ENCODE results near the gene TICAM1.
"Not testable (repeated sequence)": the region's sequence is repeated elsewhere in the genome, so short reads cannot be mapped to it uniquely, and the experiment has no call there.

The TICAM1 gene

DNA sequence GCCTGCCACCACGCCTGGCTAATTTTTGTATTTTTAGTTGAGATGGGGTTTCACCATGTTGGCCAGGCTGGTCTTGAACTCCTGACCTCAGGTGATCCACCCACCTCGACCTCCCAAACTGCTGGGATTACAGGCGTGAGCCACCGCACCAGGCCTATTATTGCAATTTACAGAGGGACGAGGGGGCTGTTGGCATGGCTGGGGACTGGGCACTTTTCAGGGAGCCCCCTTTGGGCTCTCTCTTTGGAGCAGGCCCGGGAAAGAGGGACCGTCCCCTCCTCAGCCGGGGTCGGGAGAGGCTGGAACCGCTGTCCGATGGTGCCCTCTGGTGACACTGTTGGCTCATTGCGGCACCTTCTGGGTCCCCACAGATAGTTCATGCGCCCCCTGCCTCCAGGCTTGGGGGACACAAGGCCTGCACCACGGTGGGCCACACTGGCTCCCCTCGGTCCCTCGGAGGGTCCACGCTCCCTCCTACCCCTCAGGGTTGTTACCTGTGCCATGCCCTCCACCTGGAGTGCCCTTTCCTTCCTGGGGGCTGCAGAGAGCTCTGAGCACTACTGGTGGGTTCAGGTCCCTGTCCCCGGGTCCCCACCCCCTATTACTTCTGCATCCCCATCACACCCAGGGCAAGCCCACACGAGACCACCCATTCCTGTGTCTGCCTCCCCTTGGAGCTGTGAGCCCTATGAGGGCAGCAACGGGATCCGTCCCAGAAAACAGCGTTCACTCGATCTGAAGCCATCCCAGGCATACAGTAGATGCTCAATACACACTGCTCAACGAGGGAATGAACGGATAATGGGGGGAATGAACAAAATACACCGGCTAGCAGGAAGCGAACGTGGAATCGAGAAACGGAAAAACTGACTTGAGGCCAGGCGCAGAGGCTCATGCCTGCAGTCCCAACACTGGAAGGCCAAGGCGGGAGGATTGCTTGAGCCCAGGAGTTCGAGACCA, 27.5 kb downstream of the TICAM1 start:
- DNase-seq: peak; percentile 69 to 71

DNA sequence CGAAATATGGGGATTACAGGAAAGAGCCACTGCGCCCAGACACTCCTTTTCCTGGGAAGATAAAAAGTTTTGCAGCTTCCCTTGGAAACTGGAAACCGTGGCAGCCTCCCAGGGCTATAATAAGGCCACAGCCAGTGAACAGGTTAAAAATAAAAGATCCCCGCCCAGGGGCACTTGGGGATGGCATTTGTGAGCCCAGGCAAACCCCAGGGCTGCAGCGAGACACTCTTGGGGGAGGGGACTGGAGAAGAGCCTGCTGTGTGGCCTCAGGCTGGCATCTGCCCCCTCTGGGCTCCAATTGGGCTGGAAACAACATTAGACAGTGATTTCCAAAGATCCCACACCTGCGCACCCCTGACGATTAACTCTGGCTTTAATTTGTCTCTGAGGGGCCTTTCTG, 28.8 kb downstream of the TICAM1 start:
- DNase-seq: no peak

DNA sequence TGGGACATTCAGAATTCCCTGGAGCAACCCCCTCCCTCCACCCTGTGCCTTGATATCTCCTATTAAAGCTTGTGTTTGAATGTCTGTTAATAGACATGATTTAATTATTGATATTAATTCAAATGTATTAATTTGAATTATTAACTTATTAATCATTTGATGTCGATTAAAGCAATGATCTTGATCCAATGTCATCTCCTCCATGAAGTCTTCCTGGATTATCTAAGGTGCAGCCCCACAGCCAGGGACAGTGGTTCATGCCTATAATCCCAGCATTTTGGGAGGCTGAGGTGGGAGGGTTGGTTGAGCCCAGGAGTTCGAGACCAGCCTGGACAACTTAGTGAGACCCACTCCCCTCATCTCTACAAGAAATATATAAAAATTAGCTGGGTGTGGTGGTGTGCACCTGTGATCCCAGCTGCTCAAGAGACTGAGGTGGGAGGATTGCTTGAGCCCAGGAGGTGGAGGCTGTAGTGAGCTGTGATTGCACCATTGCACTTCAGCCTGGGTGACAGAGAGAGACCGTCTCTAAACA, 30.4 kb downstream of the TICAM1 start:
- DNase-seq: no peak

DNA sequence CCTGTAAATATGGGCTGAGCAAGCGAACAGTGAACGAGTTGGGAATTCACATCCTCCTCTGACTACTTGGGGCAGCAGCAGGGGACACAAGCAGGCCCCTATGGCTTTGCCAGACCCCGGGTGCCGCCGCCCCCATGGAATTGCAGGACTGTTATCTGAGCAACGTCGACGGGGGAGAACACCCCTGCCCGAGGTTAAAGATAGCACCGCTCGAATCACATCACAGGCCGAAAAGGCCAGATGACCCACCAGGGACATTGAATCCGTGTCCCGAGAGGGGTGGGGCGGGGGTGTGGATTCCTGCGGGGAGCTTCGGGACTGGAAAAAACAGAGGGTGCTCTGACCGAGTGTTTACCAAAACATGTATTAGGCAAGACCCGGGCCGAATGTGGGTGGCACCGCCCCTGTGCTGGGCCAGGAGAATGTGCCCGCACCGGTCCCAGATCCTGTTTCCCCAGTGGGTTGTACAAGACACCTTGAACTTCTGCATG, 30.9 kb downstream of the TICAM1 start:
- DNase-seq: no peak

DNA sequence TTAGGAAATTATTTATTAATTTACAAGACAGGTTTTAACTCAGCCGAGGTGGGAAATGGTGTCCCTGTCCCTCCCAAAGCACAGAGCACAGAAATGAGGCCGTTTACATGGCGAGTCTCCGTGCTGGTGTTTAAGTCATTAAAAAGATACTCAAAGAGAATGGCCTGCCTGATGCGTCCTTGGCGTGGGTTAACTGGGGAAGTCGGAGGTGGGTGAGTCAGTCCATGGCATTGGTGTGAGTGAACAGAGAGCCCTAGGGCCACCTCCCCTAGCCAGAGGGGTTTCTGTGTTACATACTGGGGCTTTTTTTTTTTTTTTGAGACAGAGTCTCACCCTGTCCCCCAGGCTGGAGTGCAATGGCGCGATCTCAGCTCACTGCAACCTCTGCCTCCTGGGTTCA, 36.1 kb downstream of the TICAM1 start:
- no peak for DNase-seq

DNA sequence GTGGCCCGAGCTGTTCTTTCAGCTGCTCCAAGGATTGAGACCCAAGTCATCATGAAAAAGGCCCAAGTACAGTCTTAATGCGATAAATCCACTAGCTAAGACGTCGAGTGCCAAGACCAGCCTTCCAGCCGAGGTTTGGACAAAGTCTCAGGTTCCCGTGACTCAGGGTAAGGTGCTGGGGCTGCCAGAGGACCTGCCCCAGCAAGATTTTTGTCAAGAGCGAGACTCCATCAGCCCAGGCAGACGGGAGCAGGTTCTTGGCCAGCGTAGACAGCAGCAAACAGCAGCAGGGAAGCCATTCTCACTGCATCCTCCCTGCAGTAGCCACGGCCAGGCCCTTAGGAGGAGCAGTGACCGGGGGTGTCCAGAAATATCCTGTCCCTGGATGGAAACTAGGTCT, 36.5 kb downstream of the TICAM1 start:
- DNase-seq: no peak

DNA sequence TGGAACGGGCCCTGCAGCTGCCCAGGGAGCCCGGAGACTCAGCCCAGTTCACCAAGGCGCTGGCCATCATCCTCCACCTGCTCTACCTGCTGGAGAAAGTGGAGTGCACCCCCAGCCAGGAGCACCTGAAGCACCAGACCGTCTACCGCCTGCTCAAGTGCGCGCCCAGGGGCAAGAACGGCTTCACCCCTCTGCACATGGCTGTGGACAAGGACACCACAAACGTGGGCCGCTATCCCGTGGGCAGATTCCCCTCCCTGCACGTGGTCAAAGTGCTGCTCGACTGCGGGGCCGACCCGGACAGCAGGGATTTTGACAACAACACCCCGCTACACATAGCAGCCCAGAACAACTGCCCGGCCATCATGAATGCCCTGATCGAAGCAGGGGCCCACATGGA, 38.2 kb downstream of the TICAM1 start:
- not testable (repeated sequence) for DNase-seq

DNA sequence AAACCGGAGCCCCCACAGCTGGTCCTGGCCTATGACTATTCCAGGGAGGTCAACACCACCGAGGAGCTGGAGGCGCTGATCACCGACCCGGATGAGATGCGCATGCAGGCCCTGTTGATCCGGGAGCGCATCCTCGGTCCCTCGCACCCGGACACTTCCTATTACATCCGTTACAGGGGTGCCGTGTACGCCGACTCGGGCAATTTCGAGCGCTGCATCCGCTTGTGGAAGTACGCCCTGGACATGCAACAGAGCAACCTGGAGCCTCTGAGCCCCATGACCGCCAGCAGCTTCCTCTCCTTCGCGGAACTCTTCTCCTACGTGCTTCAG, 38.7 kb downstream of the TICAM1 start:
- DNase-seq: not testable (repeated sequence)

DNA sequence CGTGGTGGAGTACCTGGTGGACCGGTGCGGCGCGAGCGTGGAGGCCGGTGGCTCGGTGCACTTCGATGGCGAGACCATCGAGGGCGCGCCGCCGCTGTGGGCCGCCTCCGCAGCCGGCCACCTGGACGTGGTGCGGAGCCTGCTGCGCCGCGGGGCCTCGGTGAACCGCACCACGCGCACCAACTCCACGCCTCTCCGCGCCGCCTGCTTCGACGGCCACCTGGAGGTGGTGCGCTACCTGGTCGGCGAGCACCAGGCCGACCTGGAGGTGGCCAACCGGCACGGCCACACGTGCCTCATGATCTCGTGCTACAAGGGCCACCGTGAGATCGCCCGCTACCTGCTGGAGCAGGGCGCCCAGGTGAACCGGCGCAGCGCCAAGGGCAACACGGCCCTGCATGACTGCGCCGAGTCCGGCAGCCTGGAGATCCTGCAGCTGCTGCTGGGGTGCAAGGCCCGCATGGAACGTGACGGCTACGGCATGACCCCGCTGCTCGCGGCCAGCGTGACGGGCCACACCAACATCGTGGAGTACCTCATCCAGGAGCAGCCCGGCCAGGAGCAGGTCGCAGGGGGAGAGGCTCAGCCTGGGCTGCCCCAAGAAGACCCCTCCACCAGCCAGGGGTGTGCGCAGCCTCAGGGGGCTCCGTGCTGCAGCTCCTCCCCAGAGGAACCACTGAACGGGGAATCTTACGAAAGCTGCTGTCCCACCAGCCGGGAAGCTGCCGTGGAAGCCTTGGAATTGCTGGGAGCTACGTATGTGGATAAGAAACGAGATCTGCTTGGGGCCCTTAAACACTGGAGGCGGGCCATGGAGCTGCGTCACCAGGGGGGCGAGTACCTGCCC, 39.3 kb downstream of the TICAM1 start:
- DNase-seq: peak in 1 of 2 donors; percentile 22

DNA sequence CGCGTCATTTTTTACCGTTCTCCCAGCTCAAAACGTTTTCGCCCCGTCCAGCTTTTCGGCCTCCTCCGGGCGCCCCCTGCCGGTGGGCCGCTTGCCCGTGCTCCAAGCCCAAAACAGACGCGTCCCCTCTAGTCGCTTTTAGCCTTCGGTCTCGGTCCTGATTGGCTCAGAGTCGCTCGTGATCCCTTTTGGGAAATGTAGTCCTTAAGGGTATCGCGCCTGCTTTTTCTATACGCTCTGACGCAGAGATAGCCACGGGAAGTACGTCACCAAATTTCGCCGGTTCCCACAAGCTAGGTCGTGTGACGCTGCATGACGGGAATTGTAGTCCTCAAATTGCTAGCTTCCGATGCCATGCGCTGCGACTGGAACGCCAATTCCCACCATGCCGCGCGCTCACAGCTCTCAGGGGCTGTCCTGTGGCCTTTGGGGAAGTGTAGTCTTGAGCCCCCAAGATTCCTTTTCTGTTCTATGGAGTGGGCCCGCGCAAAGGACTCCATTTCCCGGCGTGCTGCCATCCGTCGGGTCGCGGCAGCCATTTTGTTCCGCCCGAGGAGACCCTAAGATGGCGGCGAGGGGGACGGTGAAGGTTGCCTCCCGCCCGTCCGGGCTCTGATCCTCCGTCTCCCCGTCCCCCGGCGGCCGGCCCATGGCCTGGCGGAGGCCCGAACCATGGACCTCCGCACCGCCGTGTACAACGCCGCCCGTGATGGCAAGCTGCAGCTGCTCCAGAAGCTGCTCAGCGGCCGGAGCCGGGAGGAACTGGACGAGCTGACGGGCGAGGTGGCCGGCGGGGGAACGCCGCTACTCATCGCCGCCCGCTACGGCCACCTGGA, 40.1 kb downstream of the TICAM1 start, which contains the start of gene FEM1A:
Gene FEM1A, plus strand, starts transcription at position 552 of the 836 bp plus-strand sequence. Its CDS starts 121 bp downstream, at position 673.
- peak; percentile 100 for DNase-seq

DNA sequence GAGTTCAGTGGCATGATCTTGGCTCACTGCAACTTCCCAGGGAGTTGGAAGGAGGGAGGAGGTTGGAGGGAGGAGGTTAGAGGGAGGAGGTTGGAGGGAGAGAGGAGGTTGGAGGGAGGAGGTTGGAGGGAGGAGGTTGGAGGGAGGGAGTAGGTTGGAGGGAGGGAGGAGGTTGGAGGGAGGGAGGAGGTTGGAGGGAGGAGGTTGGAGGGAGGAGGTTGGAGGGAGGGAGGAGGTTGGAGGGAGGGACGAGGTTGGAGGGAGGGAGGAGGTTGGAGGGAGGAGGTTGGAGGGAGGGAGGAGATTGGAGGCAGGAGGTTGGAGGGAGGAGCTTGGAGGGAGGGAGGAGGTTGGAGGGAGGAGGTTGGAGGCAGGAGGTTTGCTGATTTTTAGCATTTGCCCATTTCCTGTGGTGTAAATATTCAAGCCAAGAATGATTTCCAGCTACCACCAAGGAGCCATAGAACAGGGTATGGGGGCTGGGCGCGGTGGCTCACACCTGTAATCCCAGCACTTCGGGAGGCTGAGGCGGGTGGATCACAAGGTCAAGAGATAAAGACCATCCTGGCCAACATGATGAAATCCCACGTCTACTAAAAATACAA, 45.0 kb downstream of the TICAM1 start:
- not testable (repeated sequence) for DNase-seq

DNA sequence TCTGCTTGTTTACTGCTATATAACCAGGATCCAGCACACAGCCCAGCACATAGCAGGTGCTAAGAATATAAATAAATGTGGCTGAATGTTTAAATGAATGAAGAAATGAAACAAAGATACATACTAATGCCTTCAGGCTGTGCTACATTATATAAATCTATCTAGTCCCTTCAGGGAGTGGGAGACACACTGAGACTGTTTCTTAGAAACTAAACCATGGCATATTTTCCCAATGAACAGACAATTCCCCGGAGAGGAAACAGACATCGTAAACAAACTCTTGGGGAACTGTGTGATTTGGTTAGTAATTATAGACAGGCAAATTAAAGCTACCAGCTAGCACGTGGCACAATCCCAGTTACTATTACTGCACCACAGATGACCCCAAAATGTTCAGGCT, 49.7 kb downstream of the TICAM1 start:
- DNase-seq: no peak

DNA sequence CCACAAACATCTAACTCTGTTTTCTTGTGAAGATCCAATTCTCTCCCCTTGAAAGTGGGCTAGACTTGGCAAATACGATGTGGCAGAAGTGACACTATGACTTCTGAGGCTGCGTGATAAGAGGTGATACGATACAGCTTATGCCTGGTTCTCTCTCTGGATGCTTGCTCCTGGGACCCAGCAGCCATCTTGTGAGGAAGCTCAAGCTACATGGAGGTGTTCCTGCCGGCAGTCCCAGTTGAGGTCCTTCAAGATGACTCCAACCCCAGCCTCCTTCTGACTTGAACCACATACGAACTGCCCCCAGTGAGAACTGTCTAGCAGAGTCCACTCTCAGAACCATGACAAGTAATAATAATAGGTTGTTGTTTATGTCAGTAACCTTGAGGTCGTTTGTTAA, 50.7 kb downstream of the TICAM1 start:
- DNase-seq: no peak

DNA sequence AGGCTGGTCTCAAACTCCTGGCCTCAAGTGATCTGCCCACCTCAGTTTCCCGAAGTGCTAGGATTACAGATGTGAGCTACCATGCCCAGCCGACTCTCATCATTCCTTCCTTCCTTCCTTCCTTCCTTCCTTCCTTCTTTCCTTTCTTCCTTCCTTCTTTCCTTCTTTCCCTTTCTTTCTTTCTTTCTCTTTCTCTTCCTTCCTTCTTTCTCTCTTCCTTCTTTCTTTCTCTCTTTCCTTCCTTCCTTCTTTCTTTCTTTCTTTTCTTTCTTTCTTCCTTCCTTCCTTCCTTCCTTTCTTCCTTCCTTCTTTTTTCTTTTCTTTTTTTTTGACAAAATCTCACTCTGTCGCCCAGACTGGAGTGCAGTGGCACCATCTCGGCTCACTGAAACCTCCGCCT, 53.4 kb downstream of the TICAM1 start:
- not testable (repeated sequence) for DNase-seq

DNA sequence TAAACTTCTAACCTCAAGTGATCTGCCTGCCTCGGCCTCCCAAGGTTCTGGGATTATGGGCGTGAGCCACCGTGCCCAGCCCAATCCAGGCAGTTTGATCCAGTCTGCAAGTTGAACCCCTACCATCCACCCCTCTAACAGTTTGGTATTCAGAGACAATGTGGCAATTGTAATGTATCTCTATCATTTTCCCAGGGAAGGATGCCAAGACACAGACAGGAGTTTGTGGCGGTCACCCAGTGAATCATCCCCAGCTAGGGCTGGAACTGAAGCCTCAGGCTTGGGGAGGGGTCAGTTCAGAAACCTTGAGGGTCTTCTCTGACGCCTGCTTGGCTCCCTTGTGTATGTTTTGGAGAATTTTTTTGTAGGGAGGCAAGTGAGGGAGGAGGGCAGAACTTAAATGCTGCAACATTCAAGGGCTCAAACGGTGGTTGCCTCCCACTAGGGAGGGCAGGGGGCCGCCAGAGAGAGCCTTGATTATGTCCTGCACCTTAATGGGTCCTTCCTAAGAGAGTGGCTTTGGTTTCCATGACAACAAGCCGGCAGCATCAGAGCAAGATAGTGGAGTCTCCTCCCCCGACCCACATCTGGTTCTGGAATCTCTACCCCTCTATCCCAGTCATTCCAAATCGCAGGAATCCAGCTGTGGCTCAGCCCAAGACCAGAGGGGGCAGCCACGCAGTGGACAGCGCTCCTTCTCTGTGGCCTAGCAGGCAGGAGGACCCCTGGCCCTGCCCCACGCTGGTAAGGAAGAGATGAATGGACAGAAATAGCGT, 54.9 kb downstream of the TICAM1 start:
- DNase-seq: no peak

DNA sequence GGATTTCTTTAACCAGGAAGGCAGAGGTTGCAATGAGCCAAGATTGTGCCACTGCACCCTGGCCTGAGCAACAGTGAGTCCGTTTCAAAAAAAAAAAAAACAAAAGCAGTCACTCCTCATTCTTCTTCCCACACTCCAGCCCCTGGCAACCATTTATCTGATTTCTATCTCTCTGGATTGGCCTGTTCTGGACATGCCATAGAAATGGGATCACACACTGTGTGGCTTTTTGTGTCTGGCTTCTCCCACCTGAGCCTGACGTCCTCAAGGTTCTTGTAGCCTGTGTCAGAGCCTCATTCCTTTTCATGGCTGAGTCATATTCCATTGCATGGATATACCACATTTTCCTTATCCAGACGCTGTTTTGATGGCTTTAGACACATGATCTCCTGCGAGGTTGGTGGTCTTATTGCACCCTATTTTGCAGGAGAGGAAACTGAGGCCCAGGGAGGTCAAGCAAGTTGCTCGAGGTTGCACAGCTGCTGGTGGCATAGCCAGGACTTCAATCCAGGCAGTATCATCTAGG, 55.8 kb downstream of the TICAM1 start:
- no peak for DNase-seq

DNA sequence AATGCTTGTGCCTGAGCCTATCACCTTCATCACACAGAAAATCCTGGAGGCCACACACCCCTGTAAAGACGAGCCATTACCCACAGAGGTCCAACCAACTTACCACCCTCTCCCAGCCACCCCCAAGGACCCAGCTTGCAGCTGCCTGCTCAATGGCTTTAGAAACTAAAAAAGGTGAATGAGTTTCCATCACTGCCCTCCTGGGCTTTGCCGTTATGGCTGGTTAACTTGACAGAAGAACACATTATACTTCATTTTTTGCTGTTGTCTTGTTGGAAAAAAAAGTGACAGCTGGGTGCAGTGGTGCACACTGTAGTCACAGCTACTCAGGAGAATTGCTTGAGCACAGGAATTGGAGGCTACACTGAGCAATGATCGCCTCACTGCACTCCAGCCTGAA, 57.4 kb downstream of the TICAM1 start:
- no peak for DNase-seq

DNA sequence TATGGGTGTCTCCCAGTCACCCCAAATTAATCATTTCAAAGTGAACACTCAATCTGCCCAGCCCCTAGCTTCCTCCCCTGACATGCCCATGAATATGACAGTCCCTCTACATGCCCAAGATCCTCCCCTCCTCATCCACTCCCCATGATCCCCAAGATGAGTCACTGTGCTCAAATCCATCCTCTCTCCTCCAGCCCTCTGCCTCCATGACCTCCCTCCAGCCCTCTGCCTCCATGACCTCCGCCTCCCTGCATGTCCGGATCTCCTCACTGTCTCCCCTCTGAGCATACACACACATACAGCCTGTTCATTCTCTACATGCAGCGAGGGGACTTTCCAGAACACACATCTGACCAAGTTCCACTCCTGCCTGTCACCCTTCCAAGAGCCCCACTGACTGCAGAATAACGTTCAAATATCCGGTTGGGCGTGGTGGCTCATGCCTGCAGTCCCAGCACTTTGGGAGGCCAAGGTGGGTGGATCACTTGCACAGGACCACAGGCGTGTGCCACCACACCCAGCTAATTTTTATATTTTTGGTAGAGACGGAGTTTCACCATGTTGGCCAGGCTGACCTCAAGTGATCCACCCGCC, 58.4 kb downstream of the TICAM1 start:
- DNase-seq: no peak

DNA sequence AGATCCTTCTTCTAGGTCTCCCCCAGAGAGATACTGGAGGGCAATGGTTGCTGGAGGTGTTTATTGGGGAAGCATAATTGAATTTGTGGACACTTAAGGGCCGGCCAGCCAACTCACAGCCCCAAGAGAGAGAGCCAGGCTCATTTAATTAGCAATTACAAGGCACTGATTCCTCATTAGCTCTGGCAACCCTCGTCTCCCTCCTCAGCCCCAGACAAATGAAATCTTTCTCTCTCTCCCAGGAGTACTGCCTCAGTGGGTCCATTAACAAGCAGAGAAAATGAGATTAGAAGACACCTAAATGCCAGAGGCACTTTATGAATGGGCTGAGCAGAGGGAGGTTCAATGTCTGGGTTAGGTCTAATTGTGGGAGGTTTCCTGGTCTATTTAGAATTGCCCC, 58.9 kb downstream of the TICAM1 start:
- no peak for DNase-seq
